Cardiac muscle cell (in vitro differentiated cells and primary cell): ENCODE results near the gene RFTN1. TPM values are rescaled to one million over a fixed set of nuclear protein-coding genes. Genes with fewer than 3 reads are reported as not detected.

ENCODE experiments used
- DNase-seq, 2 donors: peaks; one replicate each; pipeline versions ENCODE4 v3.0.0 to v3.0.0-alpha.2; 2010 to 2017; ENCODE audit warnings: low read depth in 1 of 2, low spot score in 1 of 2
- H3K27ac ChIP-seq: fragments of 200-600 bp; sonication (generic); 2 replicates; pipeline ENCODE4 v1.5.1; 2016
- H3K27me3 ChIP-seq: fragments of 200-600 bp; sonication (generic); 2 replicates; pipeline ENCODE4 v1.6.0; 2016; ENCODE audit warnings: control low read depth
- H3K36me3 ChIP-seq: fragments of 200-600 bp; sonication (generic); 2 replicates; pipeline ENCODE4 v1.5.1; 2016; ENCODE audit warnings: control low read depth
- H3K4me1 ChIP-seq: fragments of 200-600 bp; sonication (generic); 2 replicates; pipeline ENCODE4 v1.8.1; 2017; ENCODE audit warnings: low read depth, mild to moderate bottlenecking, mixed run types
- H3K4me3 ChIP-seq: fragments of 200-600 bp; sonication (generic); 2 replicates; pipeline ENCODE4 v1.5.1; 2016; ENCODE audit warnings: mild to moderate bottlenecking
- H3K9me3 ChIP-seq: fragments of 200-600 bp; sonication (generic); 2 replicates; pipeline ENCODE4 v1.5.1; 2017; ENCODE audit warnings: low read depth, mild to moderate bottlenecking, control low read depth
- CTCF ChIP-seq: IDR thresholded peaks from 2 replicates; pipeline ENCODE4 v1.5.1; 2012; ENCODE audit warnings: low read depth, mild to moderate bottlenecking, low read length
- polyA plus RNA-seq: library from polyadenylated mRNA; unstranded; fragments of >200 nt; fragmentation: Nextera tagmentation; extraction: Ambion mirVana; gene quantifications from 2 replicates; pipeline ENCODE4 v1.2.1, GENCODE V29; 2016
- total RNA-seq: library from RNA; depleted of rRNA; stranded (reverse); fragments of >200 nt; gene quantifications from 2 replicates; pipeline ENCODE4 v1.2.3, GENCODE V29; 2016

The RFTN1 gene
- total and polyA plus RNA-seq, 2 experiments from 2014 or later = 30.6 to 42.4 TPM

DNA sequence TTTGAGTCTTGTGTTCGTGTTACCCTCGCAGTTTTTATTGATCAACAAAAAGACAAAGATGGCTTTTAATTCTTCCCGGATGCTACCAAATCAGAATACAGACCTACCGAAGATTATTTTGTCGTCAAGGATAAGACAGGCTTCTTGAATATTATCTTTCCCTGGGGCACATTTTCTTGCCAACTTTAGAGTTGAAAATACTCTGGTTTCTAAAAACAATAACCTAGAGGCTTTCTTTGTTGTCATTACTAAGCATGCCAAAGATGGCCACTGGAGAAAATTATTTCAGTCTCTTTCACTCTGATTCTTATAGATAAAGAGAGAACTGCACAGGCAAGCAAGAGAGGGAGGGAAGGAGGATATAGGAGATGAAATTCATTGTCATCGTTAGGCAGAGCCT is 214.6 kb downstream of the RFTN1 start:
- TF ChIP-seq CTCF = no peak
- Histone ChIP-seq H3K36me3 (no peaks in the 10 kb centered on the region), H3K27me3 (no peaks in the 10 kb centered on the region), H3K9me3 (no peaks in the 10 kb centered on the region), H3K4me3 (no peak overlapping the region), H3K4me1 (peaks cover 36% of the 10 kb centered on the region), H3K27ac (no peak overlapping the region)
- no peak for DNase-seq

- no peaks in the 10 kb centered on the region for H3K36me3 ChIP-seq
- no peaks in the 10 kb centered on the region for H3K9me3 ChIP-seq
- no peak overlapping the region for H3K4me3 ChIP-seq
- no peak for DNase-seq
- H3K27me3 ChIP-seq = no peaks in the 10 kb centered on the region
- H3K4me1 ChIP-seq = peaks cover 36% of the 10 kb centered on the region
- TF ChIP-seq CTCF = no peak
- no peak overlapping the region for H3K27ac ChIP-seq
These were observed 215.3 kb downstream of the RFTN1 start for GRCh38 chr3:16297997-16298885.

GRCh38 chr3:16295298-16295890 is 218.1 kb downstream of the RFTN1 start:
- Histone ChIP-seq H3K36me3 (no peaks in the 10 kb centered on the region), H3K27ac (no peak overlapping the region), H3K4me3 (no peak overlapping the region), H3K4me1 (peaks cover 19% of the 10 kb centered on the region), H3K27me3 (no peaks in the 10 kb centered on the region), H3K9me3 (no peaks in the 10 kb centered on the region)
- TF ChIP-seq CTCF = no peak
- DNase-seq = no peak

- Histone ChIP-seq H3K27me3 (no peaks in the 10 kb centered on the region), H3K4me1 (peaks cover 19% of the 10 kb centered on the region), H3K27ac (no peak overlapping the region), H3K36me3 (no peaks in the 10 kb centered on the region), H3K9me3 (no peaks in the 10 kb centered on the region), H3K4me3 (no peak overlapping the region)
- DNase-seq = no peak
- no peak for TF ChIP-seq CTCF
These were observed 218.7 kb downstream of the RFTN1 start for GRCh38 chr3:16294844-16295243.

- Histone ChIP-seq H3K4me3 (no peak overlapping the region), H3K27ac (no peak overlapping the region), H3K9me3 (no peaks in the 10 kb centered on the region), H3K36me3 (no peaks in the 10 kb centered on the region), H3K27me3 (no peaks in the 10 kb centered on the region), H3K4me1 (peaks cover 51% of the 10 kb centered on the region)
- TF ChIP-seq CTCF = no peak
- DNase-seq = peak in 1 of 2 donors; percentile 32
These were observed 222.7 kb downstream of the RFTN1 start for GRCh38 chr3:16290827-16291196.
